Upper lobe of left lung (tissue), 4 donors: Measurements from ENCODE around the gene EIF5AL1.

Experiments
- CTCF ChIP-seq, 6 experiments: fragments of 450-650 bp in 4 of 6; fragments of 200-600 bp in 2 of 6; sonication (generic) in 2 of 6; IDR thresholded peaks; one replicate each; pipeline ENCODE4 v1.5.1; 2016 to 2019; ENCODE audit warnings: antibody characterized with exemption in 6 of 6
- POLR2A ChIP-seq, 4 donors: fragments of 450-650 bp; IDR thresholded peaks; one replicate each; pipeline ENCODE4 v1.5.1; 2016 to 2017; ENCODE audit warnings: antibody characterized with exemption in 4 of 4, mild to moderate bottlenecking in 2 of 4

DNA sequence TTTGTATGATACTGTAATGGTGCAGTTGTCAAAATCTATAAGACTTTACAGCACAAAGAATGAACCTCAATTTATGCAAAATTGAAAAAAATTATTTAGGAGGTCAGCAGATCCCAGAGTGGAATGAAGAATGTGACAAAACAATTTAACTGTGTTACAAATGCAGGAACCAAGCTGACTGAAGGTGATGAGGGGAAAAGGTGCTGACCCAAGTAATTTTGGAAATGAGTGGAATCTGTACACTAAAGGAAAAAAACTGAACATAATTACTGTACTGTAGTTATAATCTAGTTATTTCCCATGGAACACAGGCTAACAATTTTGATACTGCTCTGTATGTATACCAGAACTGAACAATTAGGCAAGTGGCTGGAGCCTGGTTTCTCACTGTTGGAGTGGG lies 35.7 kb upstream of the EIF5AL1 start:
- TF ChIP-seq CTCF (IDR thresholded peaks at IDR 0.05) (no peak), POLR2A (IDR thresholded peaks at IDR 0.05) (no peak)
